GM08714 (cell line): ENCODE results near the gene STK11.

ENCODE experiments used
- H3K4me3 ChIP-seq: fragments of 200-500 bp; sonication (Bioruptor generic); 2 replicates; pipeline ENCODE4 v1.5.1; 2014; ENCODE audit warnings: mild to moderate bottlenecking, low read length, inconsistent platforms
- ZNF274 ChIP-seq: IDR thresholded peaks from 2 replicates; pipeline ENCODE4 v1.6.1; 2012; ENCODE audit warnings: mild to moderate bottlenecking, low read depth, low read length

The STK11 gene

DNA sequence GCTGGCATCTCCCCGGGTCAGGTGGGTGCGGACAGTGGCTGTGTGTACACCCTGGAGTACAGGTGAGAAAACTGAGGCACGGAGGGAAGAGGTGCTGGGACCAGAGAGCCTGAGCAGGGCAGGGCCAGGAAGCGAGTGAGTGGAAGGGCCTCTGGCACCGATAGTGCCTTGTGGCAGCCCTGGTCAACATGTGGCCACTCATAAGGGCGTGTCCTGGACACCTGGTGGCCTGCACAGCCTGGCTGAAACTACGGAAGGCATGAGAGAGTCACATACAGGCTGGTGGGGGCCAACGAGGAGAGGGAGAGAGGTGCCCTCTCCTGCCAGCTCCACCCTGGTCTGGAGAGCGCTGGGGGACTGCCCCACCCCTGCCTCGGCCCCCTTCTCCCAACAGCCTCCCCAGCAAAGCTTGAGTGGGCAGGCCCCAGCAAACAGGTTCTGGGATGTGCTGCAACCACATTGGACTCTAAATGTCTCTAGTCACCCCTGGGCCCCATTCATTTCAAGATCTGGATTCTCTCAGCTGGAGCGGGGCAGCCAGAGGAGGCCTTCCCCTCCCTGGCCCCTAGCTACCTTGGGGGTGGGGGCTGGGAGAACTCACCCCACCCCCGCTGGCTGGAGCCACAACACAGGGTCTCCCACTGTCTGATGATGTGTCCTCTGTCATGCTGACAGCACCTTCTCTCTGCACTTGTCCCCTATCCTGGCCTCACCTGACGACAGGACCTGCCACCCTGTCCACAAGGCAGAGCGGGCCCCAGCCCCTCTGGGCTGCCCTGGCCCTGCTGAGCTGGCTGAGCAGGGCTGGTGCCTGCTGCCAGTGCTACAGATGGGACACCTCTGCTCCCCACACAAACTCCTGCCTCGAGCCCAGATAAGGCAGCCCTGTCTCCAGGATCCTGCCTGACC is 26.4 kb downstream of the STK11 start:
- TF ChIP-seq ZNF274, result no peak

DNA sequence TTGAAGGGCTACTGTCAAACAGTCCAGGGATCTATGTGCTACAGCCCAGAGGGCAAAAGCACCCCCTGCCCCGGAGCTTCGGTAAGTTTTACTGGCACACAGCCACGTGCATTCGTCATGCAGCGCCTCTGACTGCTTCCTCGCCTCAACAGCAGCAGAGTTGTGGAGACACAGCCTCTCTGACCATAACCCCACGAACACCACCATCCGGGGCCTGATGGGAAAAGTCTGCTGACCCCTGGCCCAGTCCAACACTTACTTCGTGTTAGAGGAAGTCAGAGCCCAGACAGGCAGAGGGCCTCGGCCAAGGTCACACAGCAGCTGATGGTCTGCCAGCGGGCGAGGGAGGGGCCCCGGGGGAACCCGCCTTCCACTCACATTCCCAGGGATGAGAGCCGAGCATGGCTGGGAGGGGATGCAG is 27.1 kb downstream of the STK11 start:
- no peak overlapping the region for H3K4me3 ChIP-seq
- TF ChIP-seq ZNF274, result no peak

More for the DNA sequence above, 26.4 kb downstream of the STK11 start:
- H3K4me3 ChIP-seq, result no peak overlapping the region

- H3K4me3 ChIP-seq, result no peak overlapping the region
- TF ChIP-seq ZNF274, result no peak
Measured at GRCh38 chr19:1233115-1233667, 27.6 kb downstream of the STK11 start.

DNA sequence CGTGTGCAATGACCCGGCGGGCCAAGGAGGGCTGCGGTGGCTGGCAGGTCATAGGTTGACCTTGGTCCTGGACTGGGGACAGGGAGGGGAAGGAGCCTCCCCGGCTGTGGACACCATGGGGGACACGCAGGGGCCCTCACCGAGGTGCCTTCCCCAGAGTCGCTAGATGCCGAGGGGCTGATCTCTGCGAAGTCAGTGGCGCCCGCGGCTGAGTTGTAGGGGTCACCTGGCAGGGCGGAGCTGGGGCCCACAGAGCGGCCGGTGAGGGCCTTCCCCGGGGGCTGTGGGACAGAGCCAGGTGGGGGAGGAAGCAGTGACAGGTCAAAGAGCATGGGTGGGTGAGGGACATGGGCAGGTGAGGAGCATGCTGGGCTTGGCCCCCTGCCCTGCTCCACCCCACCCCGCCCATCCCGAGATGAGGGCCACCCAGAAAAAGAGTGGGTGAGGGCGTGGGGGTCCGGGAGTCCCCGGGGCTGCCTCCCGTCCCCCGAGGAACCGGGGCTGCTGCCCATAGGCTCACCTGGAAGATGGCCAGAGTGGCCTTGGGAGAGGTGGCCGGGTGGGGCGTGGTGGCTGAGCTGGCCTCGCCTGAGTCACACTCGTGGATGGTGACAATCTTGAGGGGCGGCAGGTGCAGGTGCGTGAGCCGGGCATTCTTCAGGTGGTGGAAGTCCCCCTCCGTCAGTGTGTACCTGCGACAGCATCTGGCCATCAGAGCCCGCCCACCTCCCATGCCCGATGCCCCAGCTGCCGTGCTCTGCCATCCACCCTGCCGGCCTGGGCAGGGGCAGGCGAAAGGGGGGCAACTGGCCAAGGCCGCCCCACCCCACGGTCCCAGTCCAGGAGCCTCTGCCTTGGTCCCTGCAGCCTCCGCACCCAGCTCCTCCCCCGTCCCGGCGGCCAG is 28.7 kb downstream of the STK11 start:
- TF ChIP-seq ZNF274, result no peak
- no peak overlapping the region for H3K4me3 ChIP-seq

GRCh38 chr19:1234955-1235380 is 29.4 kb downstream of the STK11 start:
- no peak overlapping the region for H3K4me3 ChIP-seq
- TF ChIP-seq ZNF274, result no peak

GRCh38 chr19:1235625-1236538 is 30.3 kb downstream of the STK11 start:
- no peak overlapping the region for H3K4me3 ChIP-seq
- TF ChIP-seq ZNF274, result no peak

DNA sequence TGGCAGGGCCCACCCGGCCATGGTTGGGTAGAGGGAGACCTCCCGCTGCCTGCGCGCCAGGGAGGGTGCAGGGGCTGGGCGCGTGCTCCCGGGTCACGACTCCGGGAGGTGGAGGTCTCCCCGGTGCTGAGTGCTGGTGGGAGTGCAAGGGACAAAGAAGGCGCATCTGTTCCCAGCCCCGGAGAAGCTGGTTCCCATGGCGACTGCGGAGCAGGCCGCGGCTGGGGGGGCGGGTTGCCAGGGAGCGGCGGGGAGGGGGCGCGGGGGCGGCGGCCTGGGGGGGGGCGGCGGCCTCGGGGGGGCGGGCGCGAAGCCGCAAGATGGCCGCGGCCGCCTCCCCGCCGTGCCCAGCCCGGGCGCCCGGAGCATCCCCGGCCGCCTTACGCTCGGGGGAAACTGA is 31.0 kb downstream of the STK11 start:
- H3K4me3 ChIP-seq, result no peak overlapping the region
- TF ChIP-seq ZNF274, result no peak

DNA sequence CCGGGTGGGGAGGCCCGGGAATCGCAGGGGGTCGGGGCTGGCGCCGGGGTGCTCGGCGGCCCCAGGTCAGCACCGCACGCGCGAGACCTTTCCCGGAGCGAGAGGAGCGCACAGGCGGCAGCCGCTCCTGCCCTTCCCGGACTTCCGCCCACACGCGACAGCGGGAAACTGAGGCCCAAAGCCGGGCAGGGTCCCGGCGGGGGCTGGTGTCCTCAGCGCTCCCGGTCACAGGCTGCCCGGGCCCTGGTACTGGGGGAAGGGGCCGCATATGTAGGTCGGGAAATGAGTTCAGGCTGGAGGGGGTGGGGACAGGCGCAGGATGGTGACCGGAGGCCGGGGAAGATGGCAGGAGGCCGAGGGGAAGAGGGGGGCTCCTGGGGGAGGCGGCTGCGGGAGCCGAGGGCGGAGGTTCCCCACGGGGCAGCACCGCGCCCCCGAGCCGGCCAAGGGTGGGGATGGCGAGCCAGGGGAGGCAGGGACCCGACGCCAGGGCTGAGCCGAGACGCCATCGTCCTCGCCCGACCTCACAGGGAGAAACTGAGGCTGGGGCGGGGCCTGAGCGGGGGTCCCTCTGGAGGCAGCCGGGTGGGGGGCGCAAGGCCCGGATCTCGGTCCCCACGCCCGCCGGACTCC is 31.6 kb downstream of the STK11 start:
- no peak for TF ChIP-seq ZNF274
- peak overlapping the region; percentile 28; the same call in 1 of the 2 replicates for H3K4me3 ChIP-seq

GRCh38 chr19:1237754-1238368 is 32.3 kb downstream of the STK11 start, which contains the start of gene CBARP:
CBARP (minus strand) TSS chr19:1238005; CDS start chr19:1236100, 1,905 bp downstream.
- no peak for TF ChIP-seq ZNF274
- H3K4me3 ChIP-seq, result peak within 1 kb of the TSS; percentile 28; the same call in 1 of the 2 replicates

GRCh38 chr19:1238369-1239303 is 33.1 kb downstream of the STK11 start:
- H3K4me3 ChIP-seq, result no peak overlapping the region
- no peak for TF ChIP-seq ZNF274

DNA sequence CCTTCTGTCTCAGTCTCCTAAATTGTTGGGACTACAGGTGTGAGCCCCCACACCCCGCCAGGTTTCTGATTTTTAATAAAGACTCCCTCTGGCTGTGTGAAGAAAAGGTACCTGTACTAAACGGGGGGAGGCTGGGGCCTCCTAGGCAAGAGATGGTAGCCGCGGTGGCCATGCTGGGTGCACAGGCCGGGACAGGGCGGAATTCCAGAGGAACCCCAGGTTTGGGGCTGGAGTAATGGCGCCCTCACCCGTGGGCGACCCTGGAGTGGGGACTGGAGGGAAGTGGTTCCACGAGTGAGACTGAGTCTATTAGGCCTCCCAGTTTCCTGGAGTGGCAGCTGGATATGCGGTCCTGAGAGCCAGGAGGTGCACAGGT is 33.8 kb downstream of the STK11 start:
- H3K4me3 ChIP-seq, result no peak overlapping the region
- no peak for TF ChIP-seq ZNF274
